Transverse colon (tissue), 4 donors: Measurements from ENCODE around the gene DROSHA. TPM values are rescaled to one million over a fixed set of nuclear protein-coding genes. Genes with fewer than 3 reads are reported as not detected.

ENCODE experiments used
- DNase-seq: peaks from one replicate; pipeline ENCODE4 v3.0.0-alpha.2; 2019
- H3K27ac ChIP-seq, 4 donors: fragments of 200-600 bp; sonication (generic); 2 replicates each; pipeline ENCODE4 v1.5.1; 2016 to 2018; ENCODE audit warnings: inconsistent platforms in 4 of 4
- H3K27me3 ChIP-seq: fragments of 200-600 bp; sonication (generic); 2 replicates; pipeline ENCODE4 v1.5.1; 2017; ENCODE audit warnings: inconsistent platforms
- H3K36me3 ChIP-seq, 4 donors: fragments of 200-600 bp; sonication (generic); 2 replicates each; pipeline ENCODE4 v1.5.1; 2017 to 2019; ENCODE audit warnings: inconsistent platforms in 4 of 4
- H3K4me1 ChIP-seq, 4 donors: fragments of 200-600 bp; sonication (generic); 2 replicates each; pipeline ENCODE4 v1.5.1; 2017 to 2020; ENCODE audit warnings: inconsistent platforms in 4 of 4
- H3K4me3 ChIP-seq, 4 donors: fragments of 200-600 bp; sonication (generic); 1 replicate in 1 of 4; 2 replicates in 3 of 4; pipeline versions ENCODE4 v1.5.1 to v1.6.1; 2017 to 2019; ENCODE audit warnings: inconsistent platforms in 4 of 4
- H3K9me3 ChIP-seq, 2 donors: fragments of 200-600 bp; sonication (generic); 2 replicates each; pipeline ENCODE4 v1.5.1; 2017 to 2019; ENCODE audit warnings: inconsistent platforms in 2 of 2
- EP300 ChIP-seq: sonication (generic); formaldehyde crosslinking; IDR thresholded peaks from one replicate; pipeline ENCODE4 v1.6.1; 2017; ENCODE audit warnings: antibody characterized with exemption, low read depth
- POLR2A ChIP-seq: fragments of 450-650 bp; IDR thresholded peaks from one replicate; pipeline ENCODE4 v1.6.1; 2016; ENCODE audit warnings: antibody characterized with exemption, mild to moderate bottlenecking, moderate library complexity
- POLR2AphosphoS5 ChIP-seq, 3 donors: sonication (generic); formaldehyde crosslinking; IDR thresholded peaks; one replicate each; pipeline ENCODE4 v1.6.1; 2016; ENCODE audit warnings: antibody characterized with exemption in 3 of 3
- WGBS, 2 donors: methylation state at CpG; one replicate each; pipeline ENCODE4 v1.1.5; 2018; ENCODE audit warnings: low coverage in 1 of 2; 5-methylcytosine and 5-hydroxymethylcytosine counted together
- in situ Hi-C, 4 donors: fragments of 200-750 bp; cut with MboI; loops; one replicate each; pipeline versions ENCODE4 v1.15.0 to v1.15.1; 2017; ENCODE audit warnings: low sequenced_read_pairs in 3 of 4, low pct_ligation_motif_present in 1 of 4, low pct_unique_long_range_greater_than_20kb in 1 of 4
- intact Hi-C: fragments of 100-400 bp; cut with DNase I; formaldehyde crosslinking; loops from one replicate; pipeline ENCODE4 v1.15.1; 2023; ENCODE audit warnings: low total_unique reads
- total RNA-seq, 4 donors: library from RNA; depleted of rRNA; stranded (reverse); fragments of >200 nt; gene quantifications; one replicate each; pipeline ENCODE4 v1.1.0, GENCODE V29; 2016
- TF ChIP-seq, protein P1 (sequence below), 5 experiments: fragments of 200-600 bp in 3 of 5; fragments of 450-650 bp in 2 of 5; sonication (generic) in 3 of 5; IDR thresholded peaks; 1 replicate in 2 of 5; 2 replicates in 3 of 5; pipeline ENCODE4 v1.5.1; 2016 to 2017; ENCODE audit warnings: antibody characterized with exemption in 5 of 5, inconsistent platforms in 3 of 5, mild to moderate bottlenecking in 2 of 5, moderate library complexity in 1 of 5

The DROSHA gene
- total RNA-seq, 4 donors from 2014 or later = 32.2 to 503 (median 47.4) TPM

- in situ Hi-C loops = no loop called here
- TF ChIP-seq EP300 (no peak), POLR2AphosphoS5 (IDR thresholded peaks at IDR 0.05) (no peak), POLR2A (no peak)
- TF ChIP-seq, protein P1, sequence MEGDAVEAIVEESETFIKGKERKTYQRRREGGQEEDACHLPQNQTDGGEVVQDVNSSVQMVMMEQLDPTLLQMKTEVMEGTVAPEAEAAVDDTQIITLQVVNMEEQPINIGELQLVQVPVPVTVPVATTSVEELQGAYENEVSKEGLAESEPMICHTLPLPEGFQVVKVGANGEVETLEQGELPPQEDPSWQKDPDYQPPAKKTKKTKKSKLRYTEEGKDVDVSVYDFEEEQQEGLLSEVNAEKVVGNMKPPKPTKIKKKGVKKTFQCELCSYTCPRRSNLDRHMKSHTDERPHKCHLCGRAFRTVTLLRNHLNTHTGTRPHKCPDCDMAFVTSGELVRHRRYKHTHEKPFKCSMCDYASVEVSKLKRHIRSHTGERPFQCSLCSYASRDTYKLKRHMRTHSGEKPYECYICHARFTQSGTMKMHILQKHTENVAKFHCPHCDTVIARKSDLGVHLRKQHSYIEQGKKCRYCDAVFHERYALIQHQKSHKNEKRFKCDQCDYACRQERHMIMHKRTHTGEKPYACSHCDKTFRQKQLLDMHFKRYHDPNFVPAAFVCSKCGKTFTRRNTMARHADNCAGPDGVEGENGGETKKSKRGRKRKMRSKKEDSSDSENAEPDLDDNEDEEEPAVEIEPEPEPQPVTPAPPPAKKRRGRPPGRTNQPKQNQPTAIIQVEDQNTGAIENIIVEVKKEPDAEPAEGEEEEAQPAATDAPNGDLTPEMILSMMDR (IDR thresholded peaks at IDR 0.05) = no peak
- H3K4me1 ChIP-seq = peaks cover 0 to 7% (median 3%) of the 10 kb centered on the region in 4 donors
- no peaks in the 10 kb centered on the region for H3K36me3 ChIP-seq
- no peak overlapping the region for H3K27ac ChIP-seq
- H3K27me3 ChIP-seq = no peaks in the 10 kb centered on the region
- no peak overlapping the region for H3K4me3 ChIP-seq
- no peak for DNase-seq
- WGBS, 2 donors = 50 to 58% methylated on average over 1 of the region's 1 CpG
- no peaks in the 10 kb centered on the region for H3K9me3 ChIP-seq
- intact Hi-C loops = no loop called here
Measured at GRCh38 chr5:31372124-31372523, 159.8 kb downstream of the DROSHA start.

GRCh38 chr5:31366941-31367340 lies 165.0 kb downstream of the DROSHA start:
- in situ Hi-C loops = no loop called here
- no peaks in the 10 kb centered on the region for H3K36me3 ChIP-seq
- H3K4me3 ChIP-seq = no peak overlapping the region
- TF ChIP-seq, protein P1 (IDR thresholded peaks at IDR 0.05) = no peak
- TF ChIP-seq POLR2A = no peak
- no peak for TF ChIP-seq POLR2AphosphoS5 (IDR thresholded peaks at IDR 0.05)
- TF ChIP-seq EP300 = no peak
- H3K27me3 ChIP-seq = no peaks in the 10 kb centered on the region
- no peak overlapping the region for H3K27ac ChIP-seq
- no peak for DNase-seq
- H3K4me1 ChIP-seq = no peaks in the 10 kb centered on the region
- 66 to 90% methylated on average over 3 to 5 of the region's 5 CpGs for WGBS, 2 donors
- intact Hi-C loops = no loop called here
- H3K9me3 ChIP-seq = no peaks in the 10 kb centered on the region

DNA sequence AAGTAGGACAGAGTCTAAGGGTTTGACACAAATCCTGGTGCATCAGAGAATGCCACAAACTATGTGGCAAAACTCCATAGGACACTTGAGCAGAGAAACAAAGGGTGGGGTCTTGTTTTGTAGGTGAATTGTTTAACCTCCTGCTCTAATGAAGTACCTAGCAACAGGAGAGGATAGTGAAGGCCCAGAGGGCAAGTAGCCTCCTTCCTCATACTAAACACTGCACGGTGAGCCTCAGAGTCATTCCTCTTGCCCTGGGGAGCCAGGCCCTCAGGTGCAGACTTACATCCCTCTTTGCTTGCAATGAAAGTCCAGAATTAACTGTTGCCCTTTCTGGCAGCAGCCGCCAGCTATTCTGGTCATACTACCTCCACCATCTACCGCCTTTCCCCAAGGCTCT lies 166.1 kb downstream of the DROSHA start:
- no peaks in the 10 kb centered on the region for H3K4me1 ChIP-seq
- no peak for TF ChIP-seq EP300
- TF ChIP-seq POLR2AphosphoS5 (IDR thresholded peaks at IDR 0.05) = no peak
- no peak for TF ChIP-seq POLR2A
- TF ChIP-seq, protein P1 (IDR thresholded peaks at IDR 0.05) = no peak
- intact Hi-C loops (no loop called here), in situ Hi-C loops (no loop called here)
- 93 to 94% methylated on average over 2 to 3 of the region's 3 CpGs for WGBS, 2 donors
- no peak overlapping the region for H3K27ac ChIP-seq
- H3K36me3 ChIP-seq = no peaks in the 10 kb centered on the region
- DNase-seq = no peak
- H3K4me3 ChIP-seq = no peak overlapping the region
- no peaks in the 10 kb centered on the region for H3K27me3 ChIP-seq
- H3K9me3 ChIP-seq = no peaks in the 10 kb centered on the region

DNA sequence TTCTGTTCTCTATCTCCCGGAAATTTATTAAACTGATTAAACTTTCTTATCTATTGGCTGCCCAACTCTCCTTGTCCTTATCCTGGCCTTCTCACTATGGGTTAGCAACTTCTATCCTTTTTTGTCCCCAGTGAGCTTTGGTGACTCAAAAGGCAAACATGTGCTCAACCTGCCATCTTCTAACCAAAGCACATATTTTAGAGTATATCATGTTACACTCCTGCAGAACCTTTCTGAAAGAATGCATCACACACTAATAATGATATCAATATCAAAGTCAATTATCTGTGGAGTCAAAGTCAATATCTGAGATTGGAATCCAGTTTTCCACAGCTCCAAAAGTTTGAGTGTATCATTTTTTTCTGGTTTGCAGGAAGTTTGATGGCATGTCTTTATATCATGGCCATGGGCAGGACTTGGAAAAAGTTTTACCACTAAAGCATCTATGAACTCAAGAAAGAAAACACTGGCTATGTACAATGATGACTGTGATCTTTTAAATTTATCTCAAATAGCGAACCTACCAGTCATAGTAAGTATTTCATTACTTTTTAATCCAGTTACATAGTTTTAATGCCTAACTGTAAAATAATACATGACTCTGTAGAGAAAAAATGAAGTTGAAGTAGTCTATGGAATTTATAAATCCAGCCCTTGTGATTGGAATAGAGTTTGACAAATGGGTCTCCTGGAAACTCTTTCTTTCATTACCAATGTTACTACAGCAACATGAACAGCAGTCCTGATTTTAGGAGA lies 166.8 kb downstream of the DROSHA start:
- in situ Hi-C loops = no loop called here
- Histone ChIP-seq H3K36me3 (no peaks in the 10 kb centered on the region), H3K9me3 (no peaks in the 10 kb centered on the region), H3K27me3 (no peaks in the 10 kb centered on the region), H3K27ac (no peak overlapping the region), H3K4me1 (no peaks in the 10 kb centered on the region), H3K4me3 (no peak overlapping the region)
- DNase-seq = no peak
- intact Hi-C loops = no loop called here
- TF ChIP-seq POLR2AphosphoS5 (IDR thresholded peaks at IDR 0.05) = no peak
- no peak for TF ChIP-seq POLR2A
- TF ChIP-seq, protein P1 (IDR thresholded peaks at IDR 0.05) = no peak
- no peak for TF ChIP-seq EP300
- 70 to 75% methylated on average over 2 of the region's 2 CpGs for WGBS, 2 donors
